ENCODE results near the gene PFDN6. TPM values are rescaled to one million over a fixed set of nuclear protein-coding genes. Genes with fewer than 3 reads are reported as not detected.
A peak's percentile ranks its signal among the peaks of the same experiment; 100 is the strongest.
"Not testable (repeated sequence)": the region's sequence is repeated elsewhere in the genome, so short reads cannot be mapped to it uniquely, and the experiment has no call there.

PFDN6 gene
- total RNA-seq, 1 donor from 2014 or later = 52.1 TPM

- H3K27ac Mint-ChIP-seq = no peak overlapping the region
- no peaks in the 10 kb centered on the region for H3K27me3 Mint-ChIP-seq
- no peak overlapping the region for H3K4me3 Mint-ChIP-seq (ENCODE audit: low read depth)
- TF ChIP-seq CTCF (IDR thresholded peaks at IDR 0.05; ENCODE audit: unreplicated experiment) = no peak
- peaks cover 7% of the 10 kb centered on the region for H3K4me1 Mint-ChIP-seq (ENCODE audit: low read depth)
- no peak for DNase-seq (ENCODE audit: low spot score, unreplicated experiment)
- H3K36me3 Mint-ChIP-seq (ENCODE audit: insufficient read depth) = peaks cover 32% of the 10 kb centered on the region
- no peaks in the 10 kb centered on the region for H3K9me3 Mint-ChIP-seq (ENCODE audit: low read depth)
These were observed 34.8 kb upstream of the PFDN6 start for GRCh38 chr6:33254591-33254990.

- Mint-ChIP-seq H3K4me1 (ENCODE audit: low read depth) (no peaks in the 10 kb centered on the region), H3K27ac (no peak overlapping the region), H3K36me3 (ENCODE audit: insufficient read depth) (peaks cover 39% of the 10 kb centered on the region), H3K27me3 (no peaks in the 10 kb centered on the region), H3K4me3 (ENCODE audit: low read depth) (no peak overlapping the region), H3K9me3 (ENCODE audit: low read depth) (no peaks in the 10 kb centered on the region)
- TF ChIP-seq CTCF (IDR thresholded peaks at IDR 0.05; ENCODE audit: unreplicated experiment) = no peak
- DNase-seq (ENCODE audit: low spot score, unreplicated experiment) = no peak
These were observed 30.4 kb upstream of the PFDN6 start for GRCh38 chr6:33259032-33259431.

GRCh38 chr6:33262490-33262889, 26.9 kb upstream of the PFDN6 start:
- not testable (repeated sequence) for H3K9me3 Mint-ChIP-seq (ENCODE audit: low read depth); H3K27ac Mint-ChIP-seq; H3K4me1 Mint-ChIP-seq (ENCODE audit: low read depth); DNase-seq (ENCODE audit: low spot score, unreplicated experiment); H3K27me3 Mint-ChIP-seq; H3K4me3 Mint-ChIP-seq (ENCODE audit: low read depth)
- H3K36me3 Mint-ChIP-seq (ENCODE audit: insufficient read depth) = peaks cover 39% of the 10 kb centered on the region

GRCh38 chr6:33264015-33264414, 25.4 kb upstream of the PFDN6 start:
- Mint-ChIP-seq H3K36me3 (ENCODE audit: insufficient read depth) (peaks cover 38% of the 10 kb centered on the region), H3K4me3 (ENCODE audit: low read depth) (no peak overlapping the region), H3K27ac (no peak overlapping the region), H3K4me1 (ENCODE audit: low read depth) (no peaks in the 10 kb centered on the region), H3K27me3 (no peaks in the 10 kb centered on the region), H3K9me3 (ENCODE audit: low read depth) (no peaks in the 10 kb centered on the region)
- DNase-seq (ENCODE audit: low spot score, unreplicated experiment) = no peak
- TF ChIP-seq CTCF (IDR thresholded peaks at IDR 0.05; ENCODE audit: unreplicated experiment) = no peak

- no peaks in the 10 kb centered on the region for H3K9me3 Mint-ChIP-seq (ENCODE audit: low read depth)
- H3K4me1 Mint-ChIP-seq (ENCODE audit: low read depth) = peaks cover 27% of the 10 kb centered on the region
- H3K27me3 Mint-ChIP-seq = no peaks in the 10 kb centered on the region
- H3K27ac Mint-ChIP-seq = peak overlapping the region; percentile 99
- peak overlapping the region; percentile 100 for H3K4me3 Mint-ChIP-seq (ENCODE audit: low read depth)
- no peak for DNase-seq (ENCODE audit: low spot score, unreplicated experiment)
- TF ChIP-seq CTCF (IDR thresholded peaks at IDR 0.05; ENCODE audit: unreplicated experiment) = peak; percentile 28
- peaks cover 20% of the 10 kb centered on the region for H3K36me3 Mint-ChIP-seq (ENCODE audit: insufficient read depth)
These were observed 18.3 kb upstream of the PFDN6 start for GRCh38 chr6:33271117-33271467.

GRCh38 chr6:33271468-33272274, 17.7 kb upstream of the PFDN6 start, which contains the start of the genes RPS18 and VPS52:
Gene RPS18, plus strand, starts transcription at chr6:33272075. Its CDS starts 45 bp downstream, at chr6:33272120.
Gene VPS52, minus strand, starts transcription at chr6:33271876. Its CDS starts 201 bp downstream, at chr6:33271675.
- TF ChIP-seq CTCF (IDR thresholded peaks at IDR 0.05; ENCODE audit: unreplicated experiment) = no peak
- H3K4me3 Mint-ChIP-seq (ENCODE audit: low read depth) = peak within 1 kb of the TSS; percentile 100
- peak within 1 kb of the TSS; percentile 99 for H3K27ac Mint-ChIP-seq
- H3K9me3 Mint-ChIP-seq (ENCODE audit: low read depth) = no peaks in the 10 kb centered on the region
- peaks cover 24% of the 10 kb centered on the region for H3K36me3 Mint-ChIP-seq (ENCODE audit: insufficient read depth)
- H3K4me1 Mint-ChIP-seq (ENCODE audit: low read depth) = peaks cover 32% of the 10 kb centered on the region
- no peaks in the 10 kb centered on the region for H3K27me3 Mint-ChIP-seq
- peak; percentile 74 for DNase-seq (ENCODE audit: low spot score, unreplicated experiment)

Data from progenitor cell of endocrine pancreas (in vitro differentiated cells).